DMS153 treated with DMSO at 0.1 percent for 48 hours (cell line): ENCODE results near the gene LCA5L.
"Not testable (repeated sequence)": the region's sequence is repeated elsewhere in the genome, so short reads cannot be mapped to it uniquely, and the experiment has no call there.

ENCODE experiments used
- DNase-seq: peaks from one replicate; lab custom pipeline; 2025; ENCODE audit not compliant: unreplicated experiment; lab: John Stamatoyannopoulos, UW

The LCA5L gene

DNA sequence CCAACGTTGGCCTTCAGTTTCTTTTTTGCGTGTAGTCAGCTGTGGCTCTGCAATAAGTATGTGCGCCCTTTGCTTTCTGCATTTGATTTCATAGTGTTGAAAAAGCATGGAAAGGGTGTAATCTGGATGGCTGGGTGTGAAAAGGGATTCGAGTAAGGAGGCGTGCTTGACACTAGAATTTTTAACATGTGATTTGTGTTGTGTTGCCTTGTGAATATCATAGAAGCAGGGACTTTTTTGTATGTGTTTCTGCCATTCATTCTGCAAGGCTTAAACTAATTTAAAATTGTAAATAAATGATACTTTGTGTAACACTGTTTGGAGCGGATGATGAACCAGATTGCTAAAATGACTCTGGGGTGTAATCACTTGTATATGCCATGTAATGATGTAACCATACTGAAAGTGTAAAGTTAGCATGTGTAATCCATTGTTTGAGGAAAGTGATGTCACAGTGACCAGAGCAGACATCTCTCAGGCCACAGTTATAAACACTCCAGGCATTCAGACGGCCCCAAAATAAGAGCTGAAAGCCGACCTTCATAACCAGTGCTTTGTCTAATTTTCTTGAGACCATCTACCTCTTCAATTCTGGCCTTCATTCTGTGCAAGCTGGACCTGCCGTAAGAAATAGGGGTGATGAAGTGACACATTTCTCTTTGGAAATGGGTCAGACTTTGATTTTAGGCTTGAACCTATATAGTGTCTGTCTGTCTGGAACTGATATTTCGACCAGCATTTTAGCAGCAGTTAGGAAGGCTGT lies 6.8 kb upstream of the LCA5L start:
- DNase-seq, result no peak

DNA sequence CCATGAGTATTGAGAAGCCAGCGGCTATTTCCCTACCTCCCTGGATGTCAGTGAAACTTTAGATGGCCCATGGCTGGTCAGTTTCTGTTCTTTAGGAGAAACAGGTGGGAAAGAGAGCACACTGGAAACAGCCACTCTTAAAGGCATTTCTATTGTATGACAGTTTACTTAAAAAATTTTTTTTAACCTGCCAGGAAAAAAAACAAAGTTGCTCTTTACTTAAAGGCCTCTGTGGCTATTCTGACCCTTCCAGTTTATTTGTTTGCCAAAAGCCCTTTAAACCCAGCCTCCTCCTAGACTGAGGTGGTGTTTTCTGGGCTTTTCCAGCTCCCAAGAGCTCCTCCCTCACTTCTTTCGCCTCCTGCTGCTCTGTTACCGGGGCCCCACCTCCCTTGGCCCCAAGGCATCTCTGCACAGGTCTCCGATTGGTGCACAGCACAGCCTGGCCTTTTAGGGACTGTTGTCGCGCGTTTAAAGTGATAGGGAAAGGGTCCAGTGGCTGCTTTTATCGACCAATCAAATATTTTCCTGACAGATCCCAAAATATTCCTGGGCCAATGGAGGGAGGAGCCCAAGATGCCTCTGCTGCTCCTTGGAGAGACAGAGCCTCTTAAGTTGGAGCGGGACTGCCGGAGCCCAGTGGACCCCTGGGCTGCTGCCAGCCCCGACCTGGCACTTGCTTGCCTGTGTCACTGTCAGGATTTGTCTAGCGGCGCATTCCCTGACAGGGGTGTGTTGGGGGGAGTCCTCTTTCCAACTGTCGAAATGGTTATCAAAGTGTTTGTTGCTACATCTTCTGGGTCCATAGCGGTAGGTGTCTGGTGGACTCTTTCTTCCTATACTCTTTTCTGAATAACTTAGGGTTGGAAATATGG lies 6.0 kb upstream of the LCA5L start, which contains the start of gene SH3BGR:
SH3BGR (plus strand) TSS at position 639 of the 875 bp plus-strand sequence; CDS start at position 766, 127 bp downstream.
- DNase-seq, result no peak

DNA sequence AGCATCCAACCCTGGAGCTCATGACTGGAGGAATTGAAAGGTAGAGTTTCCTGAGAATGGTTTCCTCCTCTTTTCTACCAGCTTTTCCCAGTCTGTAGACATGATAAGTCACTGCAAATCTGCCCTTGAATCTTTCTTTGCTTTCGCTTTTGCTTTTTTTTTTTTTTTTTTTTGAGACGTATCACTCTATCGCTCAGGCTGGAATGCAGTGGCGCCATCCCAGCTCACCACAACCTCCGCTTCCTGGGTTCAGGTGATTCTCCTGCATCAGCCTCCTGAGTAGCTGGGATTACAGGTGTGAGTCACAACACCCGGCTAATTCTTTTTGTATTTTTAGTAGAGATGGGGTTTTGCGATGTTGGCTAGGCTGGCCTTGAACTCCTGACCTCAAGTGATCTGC lies 1.7 kb upstream of the LCA5L start:
- DNase-seq, result no peak

DNA sequence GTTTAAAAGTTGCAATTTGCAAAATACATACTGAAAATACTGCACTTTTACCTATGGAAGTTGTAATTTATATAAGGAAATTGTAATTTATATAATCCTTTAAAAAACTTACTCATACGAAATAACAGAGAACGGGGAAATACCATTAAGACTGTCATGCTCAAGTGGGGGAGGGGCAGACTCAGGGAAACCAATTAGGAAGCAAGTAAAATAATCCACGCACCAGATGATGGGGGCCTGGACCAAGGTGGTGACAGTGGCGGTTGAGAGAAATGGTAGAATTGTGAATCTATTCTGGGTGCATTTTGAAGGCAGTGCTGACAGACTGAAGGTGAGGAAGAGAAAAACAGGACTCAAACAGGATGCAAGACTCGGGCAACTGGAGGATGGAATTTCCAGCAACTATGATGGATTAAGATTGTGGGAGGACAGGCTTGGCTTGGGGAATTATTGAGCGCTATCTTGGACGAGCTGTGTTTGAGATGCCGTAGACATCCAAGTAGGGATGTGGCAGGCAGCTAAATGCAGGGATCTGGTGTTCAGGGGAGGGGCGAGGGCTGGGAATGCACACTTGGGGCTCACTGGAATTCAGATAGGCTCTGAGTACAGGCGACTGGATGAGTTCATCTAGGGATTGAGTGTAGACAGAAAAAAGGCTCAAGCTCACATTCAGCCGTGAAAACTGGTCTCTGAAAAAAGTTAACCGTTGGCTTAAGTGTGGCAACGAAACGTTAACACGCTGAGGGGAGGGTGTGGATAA lies 977 bp downstream of the LCA5L start:
- no peak for DNase-seq

DNA sequence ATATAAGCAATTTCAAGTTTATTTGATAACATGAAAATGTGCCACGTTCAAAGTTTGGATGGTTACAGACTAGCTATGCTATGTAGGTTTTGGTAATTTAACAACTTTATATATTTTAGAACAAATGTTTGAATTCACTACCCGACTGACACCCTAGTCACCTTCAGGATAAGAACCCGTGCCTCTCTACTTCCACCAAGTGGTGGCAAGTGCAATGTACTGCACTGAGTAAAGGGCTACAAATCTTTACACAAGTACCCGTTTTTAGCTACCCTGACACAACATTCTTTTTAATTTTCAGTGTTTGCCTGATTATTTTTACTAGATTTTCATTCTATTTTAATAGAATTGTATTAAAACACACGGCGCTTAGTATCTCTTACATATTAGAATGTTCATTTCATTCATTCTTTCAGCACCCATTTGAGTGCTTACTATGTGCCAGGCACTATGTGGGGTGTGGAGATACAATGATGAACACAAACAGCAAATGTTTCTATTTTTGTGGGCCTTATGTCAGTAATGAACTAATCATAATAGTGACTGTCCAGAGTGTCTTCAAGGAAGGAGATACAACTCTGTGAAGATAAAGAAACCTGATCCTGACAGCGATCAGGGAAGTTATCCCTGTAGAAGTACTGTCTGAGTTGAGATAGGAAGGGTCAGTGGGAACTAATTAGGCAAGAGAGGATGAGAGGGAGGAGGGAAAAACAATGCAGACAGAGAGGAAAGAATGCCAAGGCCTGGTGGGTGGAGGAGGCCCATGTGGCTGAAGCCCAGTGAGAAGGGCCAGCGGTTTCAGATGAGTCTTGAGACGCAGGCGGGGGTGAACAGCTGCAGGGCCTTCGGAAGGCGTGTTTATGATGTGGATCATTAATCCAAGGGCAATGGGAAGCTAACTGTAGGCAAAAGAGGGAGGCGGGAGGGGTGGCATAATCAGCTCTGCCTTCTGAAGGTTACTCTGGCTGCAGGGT lies 3.8 kb downstream of the LCA5L start:
- peak; percentile 2 for DNase-seq

DNA sequence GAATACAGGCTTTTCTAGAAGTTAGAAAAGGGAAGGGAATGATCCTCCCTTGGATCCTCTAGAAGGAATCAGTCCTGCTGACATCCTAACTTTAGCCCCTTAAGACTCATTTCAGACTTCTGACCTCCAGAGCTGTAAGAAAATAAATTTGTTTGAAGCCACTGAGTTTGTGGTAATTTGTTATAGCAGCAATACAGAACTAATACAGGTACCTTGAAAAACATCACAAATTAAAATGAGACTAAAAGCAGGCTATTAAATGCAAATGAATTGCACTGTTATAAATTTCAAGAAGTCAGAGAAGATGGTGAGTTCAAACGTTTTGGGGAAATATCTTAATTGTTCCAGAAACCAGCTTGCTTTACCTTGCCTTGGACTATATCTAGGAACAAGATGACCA lies 6.3 kb downstream of the LCA5L start:
- no peak for DNase-seq

DNA sequence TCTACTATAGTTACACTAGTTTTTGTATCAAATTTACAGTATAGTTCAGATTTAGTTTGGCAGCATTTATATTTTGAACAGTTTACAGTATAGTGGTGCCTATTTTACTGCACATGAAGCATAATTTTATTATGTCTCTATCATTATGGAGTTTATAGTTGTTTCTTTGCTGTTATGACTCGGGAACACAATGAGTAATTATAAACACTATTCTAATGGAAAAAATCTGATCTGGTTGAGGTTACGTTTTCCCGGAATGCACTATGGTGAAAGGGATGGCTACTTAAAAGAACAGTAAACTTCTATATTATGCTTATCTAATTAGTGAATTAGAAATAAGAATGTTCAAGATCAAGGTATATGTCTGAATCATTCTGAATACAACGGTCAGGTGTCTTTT lies 10.6 kb downstream of the LCA5L start:
- DNase-seq, result no peak

DNA sequence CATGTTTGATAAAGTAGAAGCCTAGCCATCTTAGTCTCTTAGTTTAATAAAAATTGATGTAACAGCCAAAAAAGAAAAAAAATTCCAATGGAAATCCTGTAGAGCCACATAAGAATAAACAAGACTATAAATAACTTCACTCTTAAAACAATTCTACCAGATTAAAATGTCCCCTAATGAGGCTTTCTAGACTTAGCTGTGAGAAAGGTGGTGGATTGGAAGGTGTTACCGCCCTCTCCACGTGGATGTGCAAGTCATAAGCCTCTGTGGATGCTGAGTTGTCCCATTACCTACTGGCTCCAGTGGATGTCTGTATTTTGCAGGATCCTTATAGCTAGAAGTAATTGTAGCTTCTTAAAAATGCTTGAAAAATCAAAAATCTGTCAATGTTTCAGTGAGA lies 14.6 kb downstream of the LCA5L start:
- no peak for DNase-seq

DNA sequence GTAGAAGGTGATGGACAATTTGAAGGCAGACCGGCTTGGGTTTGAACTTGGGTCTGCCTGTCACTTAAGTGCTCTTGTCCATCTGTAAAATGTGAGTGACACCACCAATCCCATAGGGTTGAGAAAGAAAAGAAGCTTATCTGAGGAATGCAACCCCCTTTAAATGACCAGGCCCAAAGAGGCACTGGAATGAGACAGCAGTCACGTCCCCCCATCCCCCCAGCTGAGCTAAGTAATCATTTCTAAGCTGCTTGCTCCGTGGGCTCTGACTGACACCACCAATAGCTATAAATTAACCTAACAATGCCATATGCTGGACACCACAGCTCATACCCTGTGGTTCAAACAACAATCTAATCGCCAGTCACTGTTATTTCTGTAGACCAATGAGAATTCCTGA lies 15.1 kb downstream of the LCA5L start:
- DNase-seq, result no peak

DNA sequence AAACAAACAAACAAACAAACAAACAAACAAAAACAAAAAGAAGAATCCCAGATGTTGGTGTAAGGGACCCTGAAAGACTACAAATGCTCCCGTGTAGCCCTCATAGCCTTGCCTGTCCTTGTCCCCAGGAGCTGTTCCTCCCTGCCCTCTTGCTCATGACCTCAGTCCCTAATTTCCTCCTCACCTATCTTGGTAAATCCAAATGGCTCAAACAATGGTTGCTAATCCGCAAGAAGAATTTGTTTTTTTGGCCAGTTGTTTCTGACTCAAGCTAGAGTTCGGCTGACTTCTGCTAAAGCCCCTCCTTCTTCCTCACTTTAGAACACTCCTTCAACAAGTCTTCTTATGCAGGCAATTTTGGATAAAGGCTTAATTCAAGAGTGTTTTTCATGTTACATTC lies 15.6 kb downstream of the LCA5L start:
- no peak for DNase-seq

DNA sequence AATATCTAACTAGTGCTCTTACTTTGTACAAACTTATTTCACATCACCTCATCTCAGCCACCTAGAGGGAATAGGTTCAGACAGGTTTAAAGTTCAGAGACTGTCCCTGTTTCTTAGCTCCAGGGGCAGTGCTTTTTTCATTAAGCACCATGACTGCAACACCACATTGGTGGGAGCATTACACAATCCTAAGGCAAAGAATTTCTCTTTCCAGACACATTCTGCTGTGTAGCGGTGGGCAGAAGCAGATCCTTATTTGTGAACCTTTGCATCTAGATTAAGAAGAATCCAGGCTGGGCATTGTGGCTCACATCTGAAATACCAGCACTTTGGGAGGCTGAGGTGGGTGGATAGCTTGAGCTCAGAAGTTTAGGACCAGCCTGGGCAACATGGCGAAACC lies 16.1 kb downstream of the LCA5L start:
- no peak for DNase-seq

DNA sequence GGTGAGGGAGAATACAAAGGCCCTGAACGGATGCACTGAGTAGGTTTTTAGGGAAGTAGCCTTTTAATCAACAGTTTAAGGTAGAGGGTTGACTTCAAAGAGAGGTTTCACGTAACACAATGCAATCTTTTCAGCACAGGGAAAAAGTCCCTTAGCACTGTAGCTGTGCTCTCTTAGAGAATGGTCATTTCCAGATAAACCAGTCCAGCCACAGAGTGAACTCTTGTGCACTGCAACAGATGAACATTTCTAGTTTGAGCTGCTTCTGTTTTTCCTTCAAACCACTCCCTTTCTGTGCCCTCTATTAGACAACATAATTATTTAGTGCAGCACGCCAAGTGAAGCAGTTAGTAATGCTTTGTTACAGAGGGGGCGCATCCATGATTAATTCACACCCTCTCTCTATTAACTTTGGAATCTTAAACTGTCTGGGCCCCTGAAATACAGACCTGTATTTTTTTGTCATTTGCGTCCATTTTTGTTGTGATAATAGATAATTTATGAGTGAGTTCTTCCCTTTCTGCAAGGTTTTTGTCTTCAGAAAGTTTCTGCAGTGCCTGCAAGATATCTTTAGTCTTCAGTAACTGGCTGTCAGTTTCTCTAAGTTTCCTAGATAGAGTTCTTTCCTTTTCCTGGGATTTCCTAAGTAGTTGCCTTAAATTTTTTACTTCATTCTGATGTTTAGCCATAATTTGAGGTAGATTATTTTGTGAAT lies 22.9 kb downstream of the LCA5L start:
- DNase-seq, result no peak

DNA sequence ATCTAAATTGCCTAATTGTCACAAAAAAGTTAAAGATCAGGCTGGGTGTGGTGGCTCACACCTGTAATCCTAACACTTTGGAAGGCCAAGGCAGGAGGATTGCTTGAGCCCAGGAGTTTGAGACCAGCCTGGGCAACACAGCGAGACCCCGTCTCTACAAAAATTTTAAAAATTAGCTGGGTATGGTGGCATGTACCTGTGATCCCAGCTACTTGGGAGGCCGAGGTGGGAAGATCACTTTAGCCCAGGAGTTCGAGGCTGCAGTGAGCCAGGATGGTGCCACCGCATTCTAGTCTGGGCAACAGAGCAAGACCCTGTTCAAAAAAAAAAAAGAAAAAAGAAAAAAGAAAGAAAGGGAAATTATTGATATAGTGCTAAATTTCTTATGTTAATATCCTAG lies 26.4 kb downstream of the LCA5L start:
- not testable (repeated sequence) for DNase-seq

DNA sequence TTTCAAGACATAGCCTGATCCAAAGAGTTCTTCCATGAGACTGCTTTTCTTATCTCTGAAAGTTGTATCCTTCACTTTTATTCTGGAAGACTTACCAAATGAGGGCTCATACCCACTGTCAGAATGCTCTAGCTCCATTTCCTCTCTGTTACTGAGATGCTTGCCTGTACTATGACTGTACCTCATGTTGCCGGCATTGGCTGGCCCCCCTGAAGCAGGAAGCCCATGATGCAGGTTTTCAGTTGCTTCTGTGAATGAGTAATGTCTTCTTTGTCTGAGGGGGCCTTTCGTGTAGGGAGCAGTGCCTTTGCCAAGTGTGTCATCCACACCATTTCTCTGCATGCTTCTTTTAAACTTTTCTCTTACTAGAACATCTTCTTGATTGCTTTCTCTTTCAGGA lies 39.5 kb downstream of the LCA5L start:
- no peak for DNase-seq

DNA sequence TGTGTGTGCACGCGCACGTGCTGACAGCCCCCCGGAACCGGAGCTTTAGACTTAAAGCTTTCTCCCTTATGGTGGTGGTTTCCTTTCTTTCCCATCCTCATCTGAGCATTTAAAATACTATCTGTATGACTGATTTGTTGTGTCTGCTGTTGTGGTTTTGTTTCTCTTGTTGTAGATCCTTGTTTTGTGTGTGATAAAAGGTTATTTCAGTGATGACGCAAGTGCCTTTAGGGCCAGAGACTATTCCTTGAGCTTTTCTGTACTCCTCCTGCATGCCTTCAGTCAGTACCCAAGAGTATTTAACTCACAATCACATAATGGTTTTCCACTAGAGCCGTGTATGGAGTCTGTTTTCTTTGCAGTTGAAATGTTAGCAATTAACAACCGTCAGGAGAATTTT lies 45.4 kb downstream of the LCA5L start:
- no peak for DNase-seq

DNA sequence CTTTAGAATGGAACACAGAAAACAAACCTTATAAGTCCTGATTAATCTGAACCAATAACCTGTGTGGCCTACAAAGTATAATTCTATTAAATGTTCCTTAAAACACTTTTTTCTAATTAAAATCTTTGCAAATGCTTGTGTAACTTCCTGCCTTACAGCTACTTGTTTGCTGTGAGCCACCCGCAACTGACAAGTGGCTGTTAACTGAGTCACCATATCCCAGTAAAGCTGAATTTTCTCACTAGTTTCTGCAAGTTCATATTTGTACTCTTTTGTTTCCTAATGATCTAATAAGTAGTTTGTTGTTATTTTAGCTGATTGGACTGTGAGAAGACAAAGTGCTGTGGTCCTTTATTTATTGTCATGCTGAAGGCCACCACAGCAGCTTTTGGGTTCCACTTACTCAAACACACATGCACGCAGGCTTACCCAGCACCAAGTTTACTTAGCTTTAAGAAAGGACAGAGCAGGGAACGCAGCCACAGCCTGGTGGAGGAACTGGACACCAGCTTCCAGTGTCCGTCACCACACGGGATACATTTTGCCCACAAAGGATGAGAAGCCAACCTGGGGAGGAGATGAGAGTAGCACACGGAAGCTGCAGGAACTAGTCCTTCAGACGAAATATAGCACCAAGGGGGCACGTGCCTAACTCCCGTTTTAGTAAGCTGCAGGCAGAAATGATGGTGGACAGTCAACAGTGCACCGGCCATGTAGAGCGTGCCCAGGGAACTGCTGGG lies 47.8 kb downstream of the LCA5L start:
- DNase-seq, result no peak

DNA sequence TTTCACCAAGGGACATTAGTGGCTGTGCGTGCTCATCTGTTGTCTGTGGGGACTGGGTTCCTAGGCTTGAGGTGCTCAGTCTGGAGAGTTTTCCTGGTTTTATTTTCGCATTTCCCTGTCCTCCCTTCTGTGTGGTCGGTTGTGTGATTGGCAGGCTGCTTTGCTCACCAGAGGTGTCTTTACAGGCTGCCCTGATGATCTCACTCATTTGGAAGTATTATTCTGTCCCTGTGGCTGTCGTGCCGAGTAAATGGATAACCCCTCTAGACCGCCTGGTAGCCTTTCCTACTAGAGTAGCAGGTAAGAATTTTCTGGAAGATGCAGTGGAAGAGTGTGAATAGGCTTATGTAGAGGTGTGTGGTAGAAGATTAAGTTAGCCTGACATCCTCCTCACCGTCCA lies 52.6 kb downstream of the LCA5L start:
- no peak for DNase-seq

DNA sequence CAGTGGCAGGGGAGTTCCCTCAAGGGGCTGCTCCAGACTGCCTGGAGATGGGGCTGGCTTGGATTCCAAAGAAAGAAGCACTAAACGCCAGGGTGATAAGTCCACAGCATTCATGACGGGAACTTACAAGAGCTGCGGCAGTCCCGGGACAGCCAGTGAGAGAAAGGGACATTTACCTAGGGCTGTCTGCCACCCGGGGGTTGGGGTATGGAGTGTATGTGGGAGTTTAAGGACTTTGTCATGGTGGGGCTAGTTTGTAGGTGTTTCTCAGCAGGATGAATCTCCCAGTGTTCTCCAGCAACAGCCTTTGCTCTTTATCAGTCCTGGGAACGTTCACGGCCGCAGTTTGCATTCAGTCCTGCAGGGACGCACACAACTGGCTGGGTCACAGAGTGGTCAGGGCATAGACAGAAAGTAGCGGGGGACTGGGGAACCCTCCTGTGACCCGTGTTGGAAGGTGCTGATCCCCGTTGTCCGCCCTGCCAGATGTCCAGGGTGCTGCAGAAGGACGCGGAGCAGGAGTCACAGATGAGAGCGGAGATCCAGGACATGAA lies 55.3 kb downstream of the LCA5L start:
- no peak for DNase-seq

DNA sequence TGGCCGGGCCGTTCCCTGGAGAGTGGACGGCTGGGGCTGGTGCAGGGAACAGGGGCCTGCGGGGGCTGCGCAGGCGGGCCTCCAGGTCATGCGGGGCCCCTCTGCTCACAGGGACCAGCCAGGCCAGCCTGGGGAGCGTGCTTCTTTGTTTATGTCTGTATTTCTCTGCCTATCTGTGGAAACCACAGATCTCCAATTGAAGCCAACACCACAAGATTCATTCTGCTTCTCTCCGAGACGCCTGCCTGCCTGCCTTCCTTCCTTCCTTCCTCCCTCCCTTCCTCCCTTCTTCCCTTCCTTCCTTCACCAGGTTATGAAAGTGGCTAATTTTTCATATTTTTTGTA lies 56.8 kb downstream of the LCA5L start:
- DNase-seq, result no peak
